ENCODE data around the gene FKRP.

Gene FKRP

GRCh38 chr19:46730595-46730994 lies 15.3 kb upstream of the FKRP start:
- intact Hi-C loops (cut with DNase I), result no loop called here
- DNase-seq, result no peak

- intact Hi-C loops (cut with DNase I), result no loop called here
- peak in 1 of 10 donors; percentile 23 for DNase-seq
Measured at GRCh38 chr19:46731007-46731501, 14.8 kb upstream of the FKRP start.

DNA sequence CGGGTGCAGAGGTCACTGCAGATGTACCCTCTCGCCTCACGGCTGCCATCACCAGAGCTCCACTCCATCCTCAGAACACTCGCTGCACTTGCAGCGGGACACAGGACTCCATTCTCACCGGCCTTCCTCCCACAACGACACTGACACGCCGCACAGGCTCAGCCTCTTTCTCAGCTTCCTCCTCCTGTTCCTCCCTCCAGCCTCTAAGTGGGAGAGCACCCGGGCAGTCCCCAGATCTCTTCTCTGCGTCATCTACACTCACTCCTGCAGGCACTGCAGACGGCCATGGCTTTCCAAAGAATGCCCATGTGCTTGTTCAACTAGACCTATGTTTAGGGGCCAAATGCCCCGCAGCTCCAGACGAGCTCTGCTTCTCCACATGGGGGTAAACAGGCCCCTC lies 14.3 kb upstream of the FKRP start:
- DNase-seq, result peak in 4 of 10 donors; percentile 44 to 91 (median 70)
- intact Hi-C loops (cut with DNase I), result no loop called here

DNA sequence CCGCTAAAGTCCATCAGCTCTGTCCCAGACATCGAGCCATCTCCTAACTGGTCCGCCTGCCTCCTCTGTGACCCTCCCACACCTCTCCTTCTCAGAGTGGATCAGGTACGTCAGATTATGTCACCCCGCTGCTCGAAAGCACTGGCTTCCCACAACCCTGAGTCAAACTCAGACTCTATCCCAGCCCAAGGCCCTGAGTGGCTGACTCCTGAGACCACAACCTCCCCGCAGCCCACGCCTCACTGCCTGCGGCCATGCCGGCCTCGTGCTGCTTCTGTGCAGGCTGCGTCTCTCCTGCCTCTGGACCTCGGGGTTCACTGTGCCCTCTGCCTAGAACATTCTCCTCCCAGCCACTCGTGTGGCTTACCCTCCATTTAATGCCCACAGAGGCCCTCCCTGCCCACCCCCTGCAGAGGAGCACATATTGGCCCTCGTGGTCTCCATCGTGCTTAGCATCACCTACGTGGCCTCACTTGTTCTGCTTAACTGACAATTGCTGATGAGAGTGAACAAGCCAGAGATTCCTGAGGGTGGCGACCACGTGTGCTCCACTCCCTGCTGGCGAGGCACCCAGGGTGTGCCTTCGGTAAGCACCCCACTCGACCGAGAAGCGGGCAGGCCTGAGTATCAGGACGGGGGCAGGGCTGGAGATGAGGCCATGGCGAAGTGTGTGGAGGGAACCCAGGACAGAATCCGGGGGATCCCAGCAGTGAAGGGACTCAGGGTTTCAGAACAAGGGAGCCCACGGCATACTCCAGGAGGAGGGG lies 13.5 kb upstream of the FKRP start:
- intact Hi-C loops (cut with DNase I), result no loop called here
- DNase-seq, result peak in 1 of 10 donors; percentile 67

DNA sequence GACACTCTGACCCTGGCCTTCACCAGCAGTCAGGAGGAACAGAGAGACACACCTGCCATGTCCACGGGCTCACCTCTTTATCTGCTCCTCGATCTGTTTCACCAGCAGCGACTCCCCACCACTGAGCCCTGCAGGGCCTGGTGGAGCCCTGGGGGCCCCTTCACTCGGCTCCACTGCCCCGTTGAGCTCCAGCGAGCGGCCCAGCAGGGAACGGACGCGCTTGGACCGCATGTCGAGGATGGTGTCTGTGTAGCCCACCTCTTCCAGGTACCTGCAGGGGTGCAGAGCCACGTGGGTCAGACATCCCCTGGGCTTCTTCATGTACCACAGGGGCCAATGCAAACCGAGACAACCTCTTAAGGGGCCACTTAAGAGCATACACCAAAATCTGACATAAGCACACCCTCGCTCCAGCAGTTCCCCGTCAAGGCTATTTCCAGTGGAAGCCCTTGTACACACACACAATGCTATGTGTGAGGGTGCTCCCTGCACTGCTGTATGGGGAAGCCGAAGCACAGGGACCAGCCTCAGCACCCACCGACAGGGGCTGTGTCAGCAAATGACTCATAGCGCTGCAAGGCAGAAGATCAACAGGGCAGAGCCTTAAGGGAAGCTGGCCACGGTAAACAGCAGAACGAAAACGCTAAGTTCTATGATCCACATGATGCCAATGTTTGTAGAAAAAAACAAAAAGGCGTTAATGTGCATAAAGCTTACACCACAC lies 12.7 kb upstream of the FKRP start:
- no peak for DNase-seq
- intact Hi-C loops (cut with DNase I), result no loop called here

DNA sequence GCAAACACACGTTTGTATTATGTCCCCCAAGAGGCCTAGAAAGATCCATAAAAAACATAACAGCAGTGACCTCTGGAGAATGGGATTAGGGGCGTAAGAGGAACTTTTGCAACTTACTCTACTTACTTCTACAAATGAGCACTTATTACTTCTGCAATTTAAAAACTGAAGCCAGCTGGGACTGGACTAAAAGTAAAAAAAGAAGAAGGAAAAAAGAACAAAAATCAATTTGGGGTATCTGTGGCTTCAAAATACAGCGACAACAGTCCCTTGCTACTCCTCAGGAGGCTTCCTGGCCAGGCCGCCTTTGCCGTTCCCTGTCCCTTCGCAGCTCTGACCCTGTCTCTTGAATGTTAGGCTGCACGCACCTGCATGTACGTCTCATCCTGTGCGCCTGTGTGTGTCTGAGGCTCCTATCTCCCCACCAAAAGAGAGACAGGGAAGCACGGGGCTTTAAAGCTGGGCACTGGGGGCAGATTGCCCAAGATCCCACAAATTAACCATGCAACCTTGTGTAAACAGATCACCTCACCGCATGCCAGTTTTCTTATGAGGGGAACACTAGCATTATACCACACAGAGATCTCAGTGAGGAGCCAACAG lies 12.1 kb upstream of the FKRP start:
- intact Hi-C loops (cut with DNase I), result no loop called here
- no peak for DNase-seq

DNA sequence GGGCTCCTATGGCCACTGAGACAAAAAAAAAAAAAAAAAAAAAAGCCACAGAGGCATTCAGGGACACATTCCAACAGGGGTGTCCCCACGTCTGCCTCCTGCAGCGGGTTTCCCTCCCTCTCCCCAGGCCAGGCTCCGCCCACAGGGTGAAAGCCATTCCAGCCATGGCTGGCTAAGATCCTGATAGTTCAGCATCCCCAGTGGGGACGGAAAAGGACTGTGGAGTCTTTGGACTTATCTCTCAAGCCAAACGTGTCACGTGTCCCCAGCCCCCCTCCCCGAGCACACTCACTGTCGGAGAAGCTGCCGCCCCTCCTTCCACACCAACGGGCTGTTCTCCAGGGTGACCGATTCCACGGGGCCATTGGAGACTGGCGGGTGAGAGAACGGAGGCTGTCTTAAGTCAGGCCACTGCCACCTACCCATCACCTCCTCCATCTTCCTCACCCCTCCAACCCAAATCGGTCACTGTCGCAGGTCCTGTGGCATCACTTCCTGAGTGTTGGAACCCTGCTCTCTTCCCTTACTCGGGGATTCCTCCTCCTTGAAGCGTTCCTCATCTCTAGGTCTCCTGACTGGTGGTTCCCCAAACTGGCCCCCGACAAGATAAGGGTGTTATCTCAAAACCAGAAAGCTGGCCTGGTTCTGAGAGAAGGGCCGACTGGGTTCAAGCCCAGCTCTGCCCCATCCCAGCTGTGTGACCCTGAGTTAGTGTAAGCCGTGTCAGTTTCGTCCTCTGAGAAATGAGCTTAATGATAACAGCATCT lies 9.1 kb upstream of the FKRP start:
- intact Hi-C loops (cut with DNase I), result no loop called here
- peak in 2 of 10 donors; percentile 70 to 76 for DNase-seq

DNA sequence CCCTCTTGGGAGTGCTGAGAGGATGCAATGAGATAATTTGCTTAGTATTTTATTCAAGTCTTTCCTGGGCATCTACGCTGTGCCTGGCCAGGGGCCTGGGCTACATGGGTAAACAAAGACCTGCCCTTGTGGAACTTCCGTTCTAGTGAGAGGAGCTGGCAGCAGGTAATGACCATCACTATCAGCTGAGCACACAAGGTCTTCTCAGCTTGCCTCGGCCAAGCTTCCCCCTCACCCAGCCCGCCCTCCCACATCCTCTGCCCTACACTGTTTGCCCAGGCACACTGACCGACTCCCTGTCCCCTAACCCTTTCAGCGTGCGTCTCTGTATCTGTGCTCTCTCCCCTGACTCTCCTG lies 8.6 kb upstream of the FKRP start:
- intact Hi-C loops (cut with DNase I), result no loop called here
- peak in 1 of 10 donors; percentile 43 for DNase-seq

GRCh38 chr19:46737761-46738171 lies 8.1 kb upstream of the FKRP start:
- DNase-seq, result peak in 2 of 10 donors; percentile 65 to 82
- intact Hi-C loops (cut with DNase I), result no loop called here

DNA sequence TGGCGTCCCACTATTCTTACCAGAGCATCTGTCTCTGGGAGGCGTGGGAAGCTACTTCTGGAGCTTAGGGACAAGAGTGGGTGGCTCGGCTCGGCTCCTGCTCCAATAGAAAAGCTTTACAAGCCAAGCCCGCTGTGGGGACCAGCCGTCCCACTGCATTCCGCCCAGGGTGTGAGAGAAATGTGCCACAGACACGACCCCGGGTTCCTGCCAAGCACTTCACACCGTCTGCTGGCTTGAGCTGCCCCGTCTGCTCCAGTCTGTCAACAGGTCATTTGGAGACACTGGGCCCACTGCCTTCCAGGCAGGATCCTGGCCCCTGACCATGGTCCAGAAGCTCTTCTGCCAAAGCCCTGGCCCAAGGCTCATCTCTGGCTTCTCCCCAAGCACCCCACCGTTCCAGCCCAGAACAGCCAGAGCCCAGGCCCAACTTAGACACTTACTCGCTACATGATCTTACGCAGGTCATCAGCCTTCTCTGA lies 6.5 kb upstream of the FKRP start:
- intact Hi-C loops (cut with DNase I), result no loop called here

GRCh38 chr19:46741447-46741846 lies 4.4 kb upstream of the FKRP start:
- peak in 5 of 10 donors; percentile 40 to 93 (median 87) for DNase-seq
- intact Hi-C loops (cut with DNase I), result no loop called here

More for the DNA sequence above, 6.5 kb upstream of the FKRP start:
- peak in 9 of 10 donors; percentile 27 to 96 (median 78) for DNase-seq

DNA sequence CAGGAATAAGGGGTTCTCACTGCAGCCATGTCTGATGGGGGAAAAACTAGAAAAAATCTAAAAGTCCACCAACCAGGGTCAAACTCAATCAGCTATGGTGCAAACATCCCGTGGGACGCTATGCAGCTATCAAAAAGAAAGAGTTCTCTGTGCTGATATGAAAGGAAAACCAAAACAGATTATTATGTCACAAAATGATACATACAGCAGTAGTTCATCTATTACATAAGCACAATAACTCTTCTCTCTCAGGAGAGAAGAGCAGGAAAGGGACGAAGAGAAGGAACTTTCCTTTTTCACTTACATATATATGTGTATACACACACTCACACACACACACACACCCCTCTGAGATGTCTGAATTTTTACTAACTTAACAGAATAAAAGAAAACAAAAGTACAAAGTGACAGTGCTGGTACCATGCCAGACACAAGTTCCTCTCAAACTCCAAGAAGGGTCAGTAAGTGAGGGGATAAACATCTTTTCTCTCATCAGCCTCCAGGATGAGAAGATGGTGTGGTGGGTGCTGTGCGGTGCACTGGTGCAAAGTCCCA lies 2.9 kb upstream of the FKRP start:
- intact Hi-C loops (cut with DNase I), result no loop called here
- no peak for DNase-seq

- DNase-seq, result no peak
- intact Hi-C loops (cut with DNase I), result no loop called here
Measured at GRCh38 chr19:46744005-46744691, 1.7 kb upstream of the FKRP start.

GRCh38 chr19:46745030-46745429 lies 827 bp upstream of the FKRP start:
- DNase-seq, result no peak
- intact Hi-C loops (cut with DNase I), result no loop called here

DNA sequence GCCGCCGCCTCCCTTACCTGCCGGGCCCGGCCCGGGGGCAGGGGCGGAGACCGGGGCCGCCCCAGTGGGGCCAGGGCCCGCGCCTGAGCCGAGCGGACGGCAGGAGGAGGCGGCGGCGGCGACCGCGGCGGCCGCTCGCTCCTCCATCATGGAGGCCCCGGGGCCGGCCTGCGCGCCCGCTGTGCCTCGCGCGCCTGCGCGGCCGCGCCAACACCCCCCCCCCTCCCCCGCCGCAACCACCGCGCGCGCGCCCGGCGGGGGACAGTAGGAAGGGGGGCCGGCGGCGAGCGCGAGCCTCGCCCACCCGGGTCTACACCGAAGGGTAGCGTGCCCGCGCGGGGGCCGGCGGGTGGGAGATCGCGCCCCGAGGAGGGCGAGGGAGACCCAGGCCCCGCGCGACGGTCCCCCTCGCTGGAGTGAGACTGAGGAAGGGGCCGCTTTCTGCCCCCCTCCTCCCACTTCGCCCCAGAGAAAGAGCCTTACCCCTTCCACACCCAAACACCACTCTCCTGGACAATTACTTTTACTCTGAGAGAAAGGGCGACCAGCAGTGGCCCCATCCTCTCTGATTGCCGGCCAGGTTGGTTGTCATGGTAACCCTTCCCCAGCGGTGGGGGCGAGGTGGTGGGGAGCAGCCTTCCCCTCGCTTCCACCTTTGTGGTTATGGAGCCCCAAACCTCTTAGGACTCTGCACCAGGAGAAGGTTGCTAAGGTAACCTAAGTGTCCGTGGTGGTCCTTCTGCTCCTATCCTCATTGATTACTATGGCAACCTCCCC lies 612 bp downstream of the FKRP start, which contains the start of gene STRN4:
STRN4 (minus strand) TSS at position 170 of the 777 bp plus-strand sequence; CDS start at position 150, 20 bp downstream.
- intact Hi-C loops (cut with DNase I), result no loop called here
- peak in 6 of 10 donors; percentile 35 to 89 (median 63) for DNase-seq

DNA sequence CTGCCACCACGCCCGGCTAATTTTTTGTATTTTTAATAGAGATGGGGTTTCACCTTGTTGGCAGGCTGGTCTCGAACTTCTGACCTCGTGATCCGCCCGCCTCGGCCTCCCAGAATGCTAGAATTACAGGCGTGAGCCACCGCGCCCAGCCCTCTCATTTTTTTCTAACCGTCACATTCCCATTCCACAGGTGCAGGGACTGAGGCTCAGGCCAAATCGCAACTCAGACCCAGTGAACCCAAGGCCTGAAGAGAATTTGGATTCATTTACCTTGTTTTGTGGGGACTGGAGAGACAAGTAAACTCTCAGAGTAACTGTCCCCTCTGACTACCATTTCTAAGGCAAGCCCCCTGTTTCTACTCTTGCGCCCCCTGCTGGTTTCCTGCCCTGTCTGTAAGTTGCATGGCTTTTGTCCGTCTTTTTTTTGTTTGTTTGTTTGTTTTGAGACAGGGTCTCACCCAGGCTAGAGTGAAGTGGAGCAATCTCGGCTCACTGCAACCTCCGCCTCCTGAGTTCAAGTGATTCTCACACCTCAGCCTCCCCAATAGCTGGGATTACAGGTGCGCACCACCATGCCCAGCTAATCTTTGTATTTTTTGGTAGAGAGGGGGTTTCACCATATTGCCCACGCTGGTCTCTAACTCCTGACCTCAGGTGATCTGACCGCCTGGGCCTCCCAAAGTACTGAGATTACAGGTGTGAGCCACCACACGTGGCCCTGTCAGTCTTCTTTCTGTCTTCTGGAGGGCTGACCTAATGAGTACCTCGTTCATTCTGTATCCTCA lies 2.7 kb downstream of the FKRP start:
- peak in 4 of 10 donors; percentile 19 to 62 (median 60) for DNase-seq
- intact Hi-C loops (cut with DNase I), result no loop called here

- peak in 2 of 10 donors; percentile 43 to 63 for DNase-seq
Measured at GRCh38 chr19:46753420-46754155, 7.7 kb downstream of the FKRP start.

More at GRCh38 chr19:46753420-46754155, 7.7 kb downstream of the FKRP start:
- intact Hi-C loops (cut with DNase I), result no loop called here
